GM12891 (cell line): Measurements from ENCODE around the gene LRIT3.

Experiments used
- POLR2A ChIP-seq: IDR thresholded peaks from 2 replicates; pipeline ENCODE4 v1.6.1; 2011; ENCODE audit warnings: low read depth, low read length, control low read depth
- POLR2AphosphoS5 ChIP-seq: IDR thresholded peaks from 2 replicates; pipeline ENCODE4 v1.6.1; 2011; ENCODE audit warnings: low read depth, low read length, control low read depth
- TAF1 ChIP-seq: IDR thresholded peaks from 2 replicates; pipeline ENCODE4 v1.6.1; 2011; ENCODE audit warnings: low read depth, low read length, control low read depth

DNA sequence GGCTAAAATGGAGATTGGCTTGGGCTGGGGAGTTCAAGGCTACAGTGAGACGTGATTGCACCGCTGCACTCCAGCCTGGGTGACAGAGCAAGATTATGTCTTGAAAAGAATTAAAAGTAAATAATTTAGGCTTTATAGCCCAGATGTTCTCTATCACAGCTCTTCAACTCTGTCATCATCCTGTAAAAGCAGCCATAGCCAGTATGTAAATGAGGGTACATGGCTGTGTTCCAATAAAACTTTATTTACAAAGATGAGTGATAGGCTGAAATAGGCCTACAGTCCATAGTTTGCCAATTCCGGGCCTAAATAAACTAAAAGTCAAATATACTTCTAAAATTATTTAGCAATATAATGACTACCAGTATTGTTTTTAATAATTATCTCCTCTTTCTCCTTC, 10.9 kb upstream of the LRIT3 start:
- TF ChIP-seq POLR2A (no peak), POLR2AphosphoS5 (no peak), TAF1 (no peak)
